ENCODE results near the gene GPR65. TPM values are rescaled to one million over a fixed set of nuclear protein-coding genes. Genes with fewer than 3 reads are reported as not detected.

The GPR65 gene
- total and polyA plus RNA-seq, 2 donors (not counting 1 experiment from before 2014, with no cell fraction given) = 8.7 to 13.4 TPM

GRCh38 chr14:88030892-88031291, 26.0 kb downstream of the GPR65 start:
- H3K27me3 Mint-ChIP-seq = no peaks in the 10 kb centered on the region
- intact Hi-C loops (cut with micrococcal nuclease) = no loop called here
- no peak for TF ChIP-seq EZH2 (IDR thresholded peaks at IDR 0.05; ENCODE audit: borderline replicate concordance, insufficient read depth, low read depth, low read length, poor library complexity, severe bottlenecking)
- TF ChIP-seq, protein P1, sequence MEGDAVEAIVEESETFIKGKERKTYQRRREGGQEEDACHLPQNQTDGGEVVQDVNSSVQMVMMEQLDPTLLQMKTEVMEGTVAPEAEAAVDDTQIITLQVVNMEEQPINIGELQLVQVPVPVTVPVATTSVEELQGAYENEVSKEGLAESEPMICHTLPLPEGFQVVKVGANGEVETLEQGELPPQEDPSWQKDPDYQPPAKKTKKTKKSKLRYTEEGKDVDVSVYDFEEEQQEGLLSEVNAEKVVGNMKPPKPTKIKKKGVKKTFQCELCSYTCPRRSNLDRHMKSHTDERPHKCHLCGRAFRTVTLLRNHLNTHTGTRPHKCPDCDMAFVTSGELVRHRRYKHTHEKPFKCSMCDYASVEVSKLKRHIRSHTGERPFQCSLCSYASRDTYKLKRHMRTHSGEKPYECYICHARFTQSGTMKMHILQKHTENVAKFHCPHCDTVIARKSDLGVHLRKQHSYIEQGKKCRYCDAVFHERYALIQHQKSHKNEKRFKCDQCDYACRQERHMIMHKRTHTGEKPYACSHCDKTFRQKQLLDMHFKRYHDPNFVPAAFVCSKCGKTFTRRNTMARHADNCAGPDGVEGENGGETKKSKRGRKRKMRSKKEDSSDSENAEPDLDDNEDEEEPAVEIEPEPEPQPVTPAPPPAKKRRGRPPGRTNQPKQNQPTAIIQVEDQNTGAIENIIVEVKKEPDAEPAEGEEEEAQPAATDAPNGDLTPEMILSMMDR (IDR thresholded peaks at IDR 0.05) = no peak
- ChIA-PET POLR2A (no interaction called here), CTCF (interaction anchor here (1.5 kb wide), 1 partner anchor 14 kb away, joined by 6 read pairs; no protein-coding TSS in a partner anchor)
- Histone ChIP-seq H3K4me3 (ENCODE audit: control extremely low read depth in 1 of 5, extremely low read depth in 1 of 5, insufficient read depth in 1 of 5, low read depth in 2 of 5, low read length in 4 of 5) (no peak overlapping the region), H3K4me1 (ENCODE audit: control insufficient read depth in 2 of 2, insufficient read depth in 2 of 2, low read length in 2 of 2) (peaks cover 5 to 11% of the 10 kb centered on the region in 2 donors), H3K9ac (ENCODE audit: low read length) (no peak overlapping the region), H3K79me2 (ENCODE audit: control insufficient read depth, insufficient read depth, low read length) (no peaks in the 10 kb centered on the region), H2AFZ (ENCODE audit: insufficient read depth, low read depth, low read length, poor library complexity, severe bottlenecking) (no peak overlapping the region), H4K20me1 (ENCODE audit: control insufficient read depth, insufficient read depth, low read length, poor library complexity, severe bottlenecking) (no peaks in the 10 kb centered on the region), H3K4me2 (replicated peaks; ENCODE audit: low read depth, low read length, poor library complexity, severe bottlenecking) (no peak overlapping the region), H3K27ac (ENCODE audit: low read length in 2 of 2) (no peak overlapping the region), H3K27me3 (replicated peaks in 1 of 4; ENCODE audit: control extremely low read depth in 1 of 4, control insufficient read depth in 3 of 4, insufficient read depth in 4 of 4, low read length in 3 of 4) (peaks cover 0 to 6% (median 0%) of the 10 kb centered on the region in 4 experiments), H3K36me3 (replicated peaks in 1 of 2; ENCODE audit: control extremely low read depth in 1 of 2, control insufficient read depth in 1 of 2, extremely low read depth in 1 of 2, insufficient read depth in 2 of 2, low read length in 1 of 2) (no peaks in the 10 kb centered on the region), H3K9me3 (ENCODE audit: control extremely low read depth in 1 of 3, control insufficient read depth in 2 of 3, insufficient read depth in 1 of 3, low read length in 2 of 3) (no peaks in the 10 kb centered on the region)
- H3K4me3 Mint-ChIP-seq = no peak overlapping the region
- ATAC-seq (ENCODE audit: low read depth) (no peak), DNase-seq (no peak)
- H3K9me3 Mint-ChIP-seq (ENCODE audit: insufficient read depth) = no peaks in the 10 kb centered on the region
- H3K4me1 Mint-ChIP-seq = peaks cover 15% of the 10 kb centered on the region
- H3K27ac Mint-ChIP-seq = no peak overlapping the region
- WGBS (ENCODE audit: insufficient coverage) = no CpG with 5 or more reads among the region's 1 CpG

GRCh38 chr14:88032373-88032772, 27.4 kb downstream of the GPR65 start:
- TF ChIP-seq, protein P1 (IDR thresholded peaks at IDR 0.05) = no peak
- TF ChIP-seq EZH2 (IDR thresholded peaks at IDR 0.05; ENCODE audit: borderline replicate concordance, insufficient read depth, low read depth, low read length, poor library complexity, severe bottlenecking) = no peak
- peaks cover 0 to 6% (median 0%) of the 10 kb centered on the region in 4 experiments for H3K27me3 ChIP-seq (replicated peaks in 1 of 4; ENCODE audit: control extremely low read depth in 1 of 4, control insufficient read depth in 3 of 4, insufficient read depth in 4 of 4, low read length in 3 of 4)
- peaks cover 0 to 4% of the 10 kb centered on the region in 2 donors for H3K4me1 ChIP-seq (ENCODE audit: control insufficient read depth in 2 of 2, insufficient read depth in 2 of 2, low read length in 2 of 2)
- DNase-seq (no peak), ATAC-seq (ENCODE audit: low read depth) (no peak)
- no peak overlapping the region for H2AFZ ChIP-seq (ENCODE audit: insufficient read depth, low read depth, low read length, poor library complexity, severe bottlenecking)
- H4K20me1 ChIP-seq (ENCODE audit: control insufficient read depth, insufficient read depth, low read length, poor library complexity, severe bottlenecking) = no peaks in the 10 kb centered on the region
- intact Hi-C loops (cut with micrococcal nuclease) = no loop called here
- no peaks in the 10 kb centered on the region for H3K36me3 ChIP-seq (replicated peaks in 1 of 2; ENCODE audit: control extremely low read depth in 1 of 2, control insufficient read depth in 1 of 2, extremely low read depth in 1 of 2, insufficient read depth in 2 of 2, low read length in 1 of 2)
- peaks cover 6% of the 10 kb centered on the region for H3K4me1 Mint-ChIP-seq
- H3K4me2 ChIP-seq (replicated peaks; ENCODE audit: low read depth, low read length, poor library complexity, severe bottlenecking) = no peak overlapping the region
- H3K9me3 Mint-ChIP-seq (ENCODE audit: insufficient read depth) = no peaks in the 10 kb centered on the region
- POLR2A ChIA-PET = no interaction called here
- H3K9me3 ChIP-seq (ENCODE audit: control extremely low read depth in 1 of 3, control insufficient read depth in 2 of 3, insufficient read depth in 1 of 3, low read length in 2 of 3) = no peaks in the 10 kb centered on the region
- no peaks in the 10 kb centered on the region for H3K79me2 ChIP-seq (ENCODE audit: control insufficient read depth, insufficient read depth, low read length)
- no peak overlapping the region for H3K27ac ChIP-seq (ENCODE audit: low read length in 2 of 2)
- WGBS (ENCODE audit: insufficient coverage) = no CpG with 5 or more reads among the region's 1 CpG
- H3K27ac Mint-ChIP-seq = no peak overlapping the region
- no peak overlapping the region for H3K4me3 Mint-ChIP-seq
- CTCF ChIA-PET = interaction anchor here (1.3 kb wide), 1 partner anchor 86 kb away, joined by 3 read pairs; no protein-coding TSS in a partner anchor
- H3K4me3 ChIP-seq (ENCODE audit: control extremely low read depth in 1 of 5, extremely low read depth in 1 of 5, insufficient read depth in 1 of 5, low read depth in 2 of 5, low read length in 4 of 5) = no peak overlapping the region
- H3K27me3 Mint-ChIP-seq = no peaks in the 10 kb centered on the region
- no peak overlapping the region for H3K9ac ChIP-seq (ENCODE audit: low read length)

All from B cell (primary cell).